Neural crest cell (in vitro differentiated cells): ENCODE results near the gene CCDC80. TPM values are rescaled to one million over a fixed set of nuclear protein-coding genes. Genes with fewer than 3 reads are reported as not detected.
"Not testable (repeated sequence)": the region's sequence is repeated elsewhere in the genome, so short reads cannot be mapped to it uniquely, and the experiment has no call there.

ENCODE experiments used
- DNase-seq: peaks from one replicate; pipeline ENCODE4 v3.0.0; 2021; ENCODE audit warnings: low read depth, mixed read lengths, low spot score
- H3K27ac Mint-ChIP-seq: one replicate; pipeline ENCODE4 v1.8.0; 2021; ENCODE audit warnings: mild to moderate bottlenecking, mixed read lengths; ENCODE audit not compliant: unreplicated experiment
- H3K27me3 Mint-ChIP-seq: 2 replicates; pipeline ENCODE4 v1.8.0; 2021; ENCODE audit warnings: low read depth, mild to moderate bottlenecking, mixed read lengths
- H3K36me3 Mint-ChIP-seq: 2 replicates; pipeline ENCODE4 v1.8.0; 2021; ENCODE audit warnings: low read depth, mild to moderate bottlenecking, mixed read lengths
- H3K4me1 Mint-ChIP-seq: 2 replicates; pipeline ENCODE4 v1.8.0; 2021; ENCODE audit warnings: mixed read lengths
- H3K4me3 Mint-ChIP-seq: one replicate; pipeline ENCODE4 v1.8.0; 2021; ENCODE audit warnings: mild to moderate bottlenecking, mixed read lengths
- H3K9me3 Mint-ChIP-seq: 2 replicates; pipeline ENCODE4 v1.8.0; 2021; ENCODE audit warnings: mixed read lengths
- CTCF ChIP-seq: fragments of 200-600 bp; sonication (generic); conservative IDR thresholded peaks from 2 replicates; pipeline ENCODE4 v1.5.0; 2021; ENCODE audit warnings: antibody characterized with exemption, mild to moderate bottlenecking
- total RNA-seq: library from RNA; stranded (reverse); gene quantifications from 2 replicates; pipeline ENCODE4 v1.2.1, GENCODE V29; 2021

CCDC80 gene
- total RNA-seq, 1 donor from 2014 or later = 42.1 TPM

- TF ChIP-seq CTCF = no peak
- Mint-ChIP-seq H3K27ac (no peak overlapping the region), H3K27me3 (no peaks in the 10 kb centered on the region), H3K4me1 (no peaks in the 10 kb centered on the region), H3K4me3 (no peak overlapping the region), H3K9me3 (no peaks in the 10 kb centered on the region), H3K36me3 (peaks cover 18% of the 10 kb centered on the region)
- DNase-seq = no peak
Observed at GRCh38 chr3:112568642-112569041, 72.3 kb downstream of the CCDC80 start.

- DNase-seq = no peak
- H3K9me3 Mint-ChIP-seq = no peaks in the 10 kb centered on the region
- no peak overlapping the region for H3K27ac Mint-ChIP-seq
- peaks cover 8% of the 10 kb centered on the region for H3K36me3 Mint-ChIP-seq
- H3K27me3 Mint-ChIP-seq = no peaks in the 10 kb centered on the region
- H3K4me3 Mint-ChIP-seq = no peak overlapping the region
- peaks cover 23% of the 10 kb centered on the region for H3K4me1 Mint-ChIP-seq
- TF ChIP-seq CTCF = no peak
Observed at GRCh38 chr3:112564940-112565305, 76.0 kb downstream of the CCDC80 start.

- Mint-ChIP-seq H3K4me3 (peak overlapping the region; percentile 67), H3K4me1 (peaks cover 28% of the 10 kb centered on the region)
- not testable (repeated sequence) for DNase-seq, H3K27ac Mint-ChIP-seq, H3K9me3 Mint-ChIP-seq, H3K27me3 Mint-ChIP-seq, H3K36me3 Mint-ChIP-seq
Observed at GRCh38 chr3:112564247-112564939, 76.5 kb downstream of the CCDC80 start.

GRCh38 chr3:112561734-112562529 is 79.0 kb downstream of the CCDC80 start, which contains the start of the genes ATG3 and SLC35A5:
ATG3 (minus strand) TSS chr3:112561962; CDS start chr3:112561528, 434 bp downstream.
SLC35A5 (plus strand) TSS chr3:112562045; CDS start chr3:112563404, 1,359 bp downstream.
- Mint-ChIP-seq H3K4me1 (peaks cover 32% of the 10 kb centered on the region), H3K27me3 (no peaks in the 10 kb centered on the region), H3K4me3 (peak within 1 kb of the TSS; percentile 97), H3K36me3 (peaks cover 6% of the 10 kb centered on the region), H3K27ac (peak within 1 kb of the TSS; percentile 97), H3K9me3 (no peaks in the 10 kb centered on the region)
- no peak for TF ChIP-seq CTCF
- DNase-seq = peak; percentile 96

- Mint-ChIP-seq H3K4me3 (peak overlapping the region; percentile 97), H3K4me1 (peaks cover 32% of the 10 kb centered on the region), H3K27me3 (no peaks in the 10 kb centered on the region), H3K36me3 (peaks cover 3% of the 10 kb centered on the region), H3K27ac (peak overlapping the region; percentile 96), H3K9me3 (no peaks in the 10 kb centered on the region)
- TF ChIP-seq CTCF = no peak
- DNase-seq = no peak
Observed at GRCh38 chr3:112561484-112561733, 79.5 kb downstream of the CCDC80 start.
